ENCODE results near the gene PLBD1. TPM values are rescaled to one million over a fixed set of nuclear protein-coding genes. Genes with fewer than 3 reads are reported as not detected.

PLBD1 gene
- polyA plus RNA-seq, 2 of the 4 experiments (the other 2 are of a cell fraction): 4.9 to 10.3 TPM

DNA sequence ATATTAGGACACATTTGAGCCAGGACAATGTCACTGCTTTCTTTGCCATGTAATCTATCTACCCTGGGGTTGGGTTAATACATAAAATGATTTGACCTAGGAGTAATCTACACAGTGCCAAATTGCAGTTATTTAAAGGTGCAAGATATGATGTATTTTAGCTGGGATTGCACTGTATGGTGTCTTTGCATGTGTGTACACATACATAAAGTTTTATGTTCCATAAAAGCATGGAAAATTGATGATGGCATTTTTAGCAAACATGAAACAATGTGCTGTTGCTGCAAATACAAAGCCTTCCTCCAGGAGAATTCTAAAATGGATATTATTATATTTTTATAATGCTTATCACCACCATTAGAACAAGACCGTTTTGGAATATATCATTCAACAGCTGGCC, 24.0 kb upstream of the PLBD1 start:
- CTCF ChIA-PET: interaction anchor here (0.7 kb wide), 2 partner anchors 685 to 802 kb away, joined by 3 to 4 read pairs; no protein-coding TSS in a partner anchor
- 6% methylated on average over 1 of the region's 1 CpG for WGBS (ENCODE audit: missing lambda C conversion rate)

DNA sequence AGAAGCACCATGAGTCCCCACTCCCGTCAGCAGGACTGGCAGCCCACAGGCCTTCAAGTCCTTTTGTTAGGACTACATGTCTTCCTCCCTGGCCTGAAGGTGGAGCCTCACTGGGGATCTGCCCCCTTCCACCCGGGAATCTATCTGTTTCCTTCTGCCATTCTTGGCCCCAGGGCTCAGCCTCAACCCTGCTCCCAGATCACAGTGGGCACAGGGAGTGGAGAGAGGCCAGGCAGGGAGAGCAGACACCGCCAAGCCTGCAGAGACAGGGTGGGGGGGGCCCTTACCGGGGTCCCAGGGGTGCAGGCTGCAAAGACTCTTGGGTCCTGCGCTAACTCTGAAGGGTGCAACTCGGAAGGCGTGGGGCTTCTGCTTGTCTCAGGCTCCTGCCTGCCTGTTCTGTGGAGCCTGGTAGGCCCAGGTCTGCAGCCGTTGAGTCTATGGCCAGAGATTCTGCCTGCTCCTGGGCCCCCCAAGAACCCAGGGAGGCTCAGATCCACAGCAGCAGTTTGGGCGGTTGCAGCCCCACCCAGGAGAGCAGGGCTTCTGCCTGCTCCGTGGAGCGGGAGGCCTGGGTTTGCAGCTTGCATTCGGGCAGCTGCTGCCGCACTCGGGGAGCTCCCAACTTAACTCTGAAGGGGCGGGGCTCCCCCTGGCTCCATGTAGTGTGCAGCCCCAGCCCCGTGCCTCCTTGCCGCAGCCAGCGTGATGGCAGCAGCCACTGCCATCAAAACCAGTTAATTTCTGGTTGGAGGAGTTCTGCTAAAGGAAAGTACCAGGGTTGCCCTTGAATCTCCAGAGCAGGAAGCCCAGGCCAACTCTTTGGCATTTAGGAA, 21.7 kb upstream of the PLBD1 start:
- Histone ChIP-seq H3K4me3 (no peak overlapping the region), H3K4me2 (no peak overlapping the region), H3K27ac (no peak overlapping the region), H3K9me3 (0 out of 3 replicates have a peak, but pooled peaks cover 2% of the 10 kb centered on the region), H3K4me1 (no peaks in the 10 kb centered on the region)
- no peak for TF ChIP-seq POLR2AphosphoS2 (conservative IDR thresholded peaks at IDR 0.05; ENCODE audit: low read length)
- ChIA-PET POLR2A (no interaction called here), CTCF (no interaction called here)
- no peak for FAIRE-seq
- ATAC-seq: no peak
- 61% methylated on average over 7 of the region's 18 CpGs for WGBS (ENCODE audit: missing lambda C conversion rate)
- no peak for DNase-seq (ENCODE audit: low read depth in 1 of 2, low spot score in 1 of 2)

More for the DNA sequence above, 24.0 kb upstream of the PLBD1 start:
- POLR2A ChIA-PET: no interaction called here
- Histone ChIP-seq H3K9me3 (0 out of 3 replicates have a peak, but pooled peaks cover 2% of the 10 kb centered on the region), H3K27ac (no peak overlapping the region), H3K4me1 (no peaks in the 10 kb centered on the region), H3K4me3 (no peak overlapping the region), H3K4me2 (no peak overlapping the region)
- FAIRE-seq (no peak), ATAC-seq (no peak), DNase-seq (ENCODE audit: low read depth in 1 of 2, low spot score in 1 of 2) (no peak)
- TF ChIP-seq ZFP36 (IDR thresholded peaks at IDR 0.05; ENCODE audit: borderline replicate concordance, partially characterized antibody): no peak
- TF ChIP-seq, protein P1, sequence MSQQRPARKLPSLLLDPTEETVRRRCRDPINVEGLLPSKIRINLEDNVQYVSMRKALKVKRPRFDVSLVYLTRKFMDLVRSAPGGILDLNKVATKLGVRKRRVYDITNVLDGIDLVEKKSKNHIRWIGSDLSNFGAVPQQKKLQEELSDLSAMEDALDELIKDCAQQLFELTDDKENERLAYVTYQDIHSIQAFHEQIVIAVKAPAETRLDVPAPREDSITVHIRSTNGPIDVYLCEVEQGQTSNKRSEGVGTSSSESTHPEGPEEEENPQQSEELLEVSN (IDR thresholded peaks at IDR 0.05; ENCODE audit: borderline replicate concordance, low read depth): no peak
- no peak for TF ChIP-seq MAZ (IDR thresholded peaks at IDR 0.05; ENCODE audit: borderline replicate concordance, low read depth, low read length)
- TF ChIP-seq NR3C1 (IDR thresholded peaks at IDR 0.05): no peak
- TF ChIP-seq ZNF302 (CRISPR knock-in tag; IDR thresholded peaks at IDR 0.05): no peak
- TF ChIP-seq, protein P2, sequence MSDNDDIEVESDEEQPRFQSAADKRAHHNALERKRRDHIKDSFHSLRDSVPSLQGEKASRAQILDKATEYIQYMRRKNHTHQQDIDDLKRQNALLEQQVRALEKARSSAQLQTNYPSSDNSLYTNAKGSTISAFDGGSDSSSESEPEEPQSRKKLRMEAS (IDR thresholded peaks at IDR 0.05): no peak
- TF ChIP-seq RAD21 (conservative IDR thresholded peaks at IDR 0.05 in 1 of 2, IDR thresholded peaks at IDR 0.05 in 1 of 2): no peak
- TF ChIP-seq FOSL2 (IDR thresholded peaks at IDR 0.05): no peak
- no peak for TF ChIP-seq FOSL2 (CRISPR knock-in tag; IDR thresholded peaks at IDR 0.05)
- no peak for TF ChIP-seq CEBPB (IDR thresholded peaks at IDR 0.05)
- TF ChIP-seq SREBF2 (IDR thresholded peaks at IDR 0.05): no peak
- no peak for TF ChIP-seq ZC3H11A (IDR thresholded peaks at IDR 0.05)
- TF ChIP-seq HOXB13 (CRISPR knock-in tag; IDR thresholded peaks at IDR 0.05; ENCODE audit: low read depth): no peak
- no peak for TF ChIP-seq HDAC2 (IDR thresholded peaks at IDR 0.05)
- TF ChIP-seq JUNB (IDR thresholded peaks at IDR 0.05): no peak
- TF ChIP-seq, protein P3, sequence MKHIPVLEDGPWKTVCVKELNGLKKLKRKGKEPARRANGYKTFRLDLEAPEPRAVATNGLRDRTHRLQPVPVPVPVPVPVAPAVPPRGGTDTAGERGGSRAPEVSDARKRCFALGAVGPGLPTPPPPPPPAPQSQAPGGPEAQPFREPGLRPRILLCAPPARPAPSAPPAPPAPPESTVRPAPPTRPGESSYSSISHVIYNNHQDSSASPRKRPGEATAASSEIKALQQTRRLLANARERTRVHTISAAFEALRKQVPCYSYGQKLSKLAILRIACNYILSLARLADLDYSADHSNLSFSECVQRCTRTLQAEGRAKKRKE (CRISPR knock-in tag; IDR thresholded peaks at IDR 0.05; ENCODE audit: low read depth): no peak
- no peak for TF ChIP-seq NPAS2 (CRISPR knock-in tag; IDR thresholded peaks at IDR 0.05; ENCODE audit: borderline replicate concordance)
- TF ChIP-seq MAFK (IDR thresholded peaks at IDR 0.05; ENCODE audit: partially characterized antibody): no peak
- no peak for TF ChIP-seq ZSCAN20 (CRISPR knock-in tag; IDR thresholded peaks at IDR 0.05)
- no peak for TF ChIP-seq TFCP2L1 (CRISPR knock-in tag; IDR thresholded peaks at IDR 0.05)

DNA sequence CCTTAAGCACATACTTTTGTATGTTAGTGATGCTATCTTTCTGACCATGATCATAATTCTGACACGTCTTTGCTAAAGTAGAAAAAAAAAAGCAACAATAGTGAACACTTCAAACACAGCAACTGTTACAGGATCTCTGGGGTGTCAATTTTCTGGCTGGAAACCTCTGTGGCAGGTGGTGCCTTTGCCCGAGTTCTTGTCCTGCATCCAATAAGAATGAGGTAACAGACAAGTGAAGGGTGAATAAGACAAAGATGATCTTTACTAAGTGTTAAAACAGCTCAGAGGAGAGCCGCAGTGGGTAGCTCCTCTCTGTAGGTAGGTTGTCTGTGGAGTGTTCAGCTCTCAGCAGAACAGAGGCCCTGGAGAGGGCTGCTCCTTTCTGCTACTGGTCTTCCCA, 20.9 kb upstream of the PLBD1 start:
- Histone ChIP-seq H3K4me2 (no peak overlapping the region), H3K9me3 (no peaks in the 10 kb centered on the region), H3K4me1 (no peaks in the 10 kb centered on the region), H3K4me3 (no peak overlapping the region), H3K27ac (no peak overlapping the region)
- no peak for DNase-seq (ENCODE audit: low read depth in 1 of 2, low spot score in 1 of 2)
- CTCF ChIA-PET: no interaction called here
- no peak for ATAC-seq
- 41% methylated on average over 3 of the region's 3 CpGs for WGBS (ENCODE audit: missing lambda C conversion rate)
- FAIRE-seq: no peak
- POLR2A ChIA-PET: no interaction called here
- TF ChIP-seq, protein P4, sequence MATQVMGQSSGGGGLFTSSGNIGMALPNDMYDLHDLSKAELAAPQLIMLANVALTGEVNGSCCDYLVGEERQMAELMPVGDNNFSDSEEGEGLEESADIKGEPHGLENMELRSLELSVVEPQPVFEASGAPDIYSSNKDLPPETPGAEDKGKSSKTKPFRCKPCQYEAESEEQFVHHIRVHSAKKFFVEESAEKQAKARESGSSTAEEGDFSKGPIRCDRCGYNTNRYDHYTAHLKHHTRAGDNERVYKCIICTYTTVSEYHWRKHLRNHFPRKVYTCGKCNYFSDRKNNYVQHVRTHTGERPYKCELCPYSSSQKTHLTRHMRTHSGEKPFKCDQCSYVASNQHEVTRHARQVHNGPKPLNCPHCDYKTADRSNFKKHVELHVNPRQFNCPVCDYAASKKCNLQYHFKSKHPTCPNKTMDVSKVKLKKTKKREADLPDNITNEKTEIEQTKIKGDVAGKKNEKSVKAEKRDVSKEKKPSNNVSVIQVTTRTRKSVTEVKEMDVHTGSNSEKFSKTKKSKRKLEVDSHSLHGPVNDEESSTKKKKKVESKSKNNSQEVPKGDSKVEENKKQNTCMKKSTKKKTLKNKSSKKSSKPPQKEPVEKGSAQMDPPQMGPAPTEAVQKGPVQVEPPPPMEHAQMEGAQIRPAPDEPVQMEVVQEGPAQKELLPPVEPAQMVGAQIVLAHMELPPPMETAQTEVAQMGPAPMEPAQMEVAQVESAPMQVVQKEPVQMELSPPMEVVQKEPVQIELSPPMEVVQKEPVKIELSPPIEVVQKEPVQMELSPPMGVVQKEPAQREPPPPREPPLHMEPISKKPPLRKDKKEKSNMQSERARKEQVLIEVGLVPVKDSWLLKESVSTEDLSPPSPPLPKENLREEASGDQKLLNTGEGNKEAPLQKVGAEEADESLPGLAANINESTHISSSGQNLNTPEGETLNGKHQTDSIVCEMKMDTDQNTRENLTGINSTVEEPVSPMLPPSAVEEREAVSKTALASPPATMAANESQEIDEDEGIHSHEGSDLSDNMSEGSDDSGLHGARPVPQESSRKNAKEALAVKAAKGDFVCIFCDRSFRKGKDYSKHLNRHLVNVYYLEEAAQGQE (IDR thresholded peaks at IDR 0.05): no peak
- TF ChIP-seq, protein P3 (CRISPR knock-in tag; IDR thresholded peaks at IDR 0.05; ENCODE audit: low read depth): no peak
- TF ChIP-seq NFE2L2 (conservative IDR thresholded peaks at IDR 0.05; ENCODE audit: low read length) (no peak), RFX5 (IDR thresholded peaks at IDR 0.05) (no peak), KDM1A (IDR thresholded peaks at IDR 0.05; ENCODE audit: low read depth) (no peak), HOXA7 (CRISPR knock-in tag; IDR thresholded peaks at IDR 0.05) (no peak), EHMT2 (IDR thresholded peaks at IDR 0.05; ENCODE audit: low read depth) (no peak), MYC (IDR thresholded peaks at IDR 0.05; ENCODE audit: borderline replicate concordance, low read length) (no peak), HOXB13 (CRISPR knock-in tag; IDR thresholded peaks at IDR 0.05; ENCODE audit: low read depth) (no peak)
- TF ChIP-seq, protein P1 (IDR thresholded peaks at IDR 0.05; ENCODE audit: borderline replicate concordance, low read depth): no peak

Measured in A549 (cell line).